Measurements from ENCODE around the gene TMTC2. TPM values are rescaled to one million over a fixed set of nuclear protein-coding genes. Genes with fewer than 3 reads are reported as not detected.

Gene TMTC2
- total RNA-seq, 4 donors from 2014 or later, result 18.8 to 30.7 (median 21.0) TPM

GRCh38 chr12:82749015-82749414 lies 62.3 kb downstream of the TMTC2 start:
- no peak overlapping the region for H3K27ac ChIP-seq
- H3K27me3 ChIP-seq, result no peaks in the 10 kb centered on the region
- H3K4me3 ChIP-seq (replicated peaks in 1 of 3), result no peak overlapping the region
- no peaks in the 10 kb centered on the region for H3K36me3 ChIP-seq
- peaks cover 19 to 21% of the 10 kb centered on the region in 2 donors for H3K4me1 ChIP-seq
- 74 to 76% methylated on average over 4 of the region's 4 CpGs for WGBS, 2 donors
- TF ChIP-seq POLR2A (IDR thresholded peaks at IDR 0.05), result no peak
- no peak for TF ChIP-seq CTCF (IDR thresholded peaks at IDR 0.05)
- DNase-seq, result no peak
- no peaks in the 10 kb centered on the region for H3K9me3 ChIP-seq
- intact Hi-C loops (cut with DNase I), result no loop called here

- Histone ChIP-seq H3K27ac (no peak overlapping the region), H3K27me3 (no peaks in the 10 kb centered on the region), H3K9me3 (no peaks in the 10 kb centered on the region), H3K4me1 (peaks cover 14 to 35% of the 10 kb centered on the region in 2 donors), H3K36me3 (no peaks in the 10 kb centered on the region), H3K4me3 (replicated peaks in 1 of 3) (no peak overlapping the region)
- DNase-seq, result no peak
- intact Hi-C loops (cut with DNase I), result no loop called here
- no peak for TF ChIP-seq POLR2A (IDR thresholded peaks at IDR 0.05)
Observed at GRCh38 chr12:82754856-82755255, 68.2 kb downstream of the TMTC2 start.

- no peak for TF ChIP-seq CTCF (IDR thresholded peaks at IDR 0.05)
- no peak for TF ChIP-seq POLR2A (IDR thresholded peaks at IDR 0.05)
- H3K9me3 ChIP-seq, result no peaks in the 10 kb centered on the region
- no peak overlapping the region for H3K27ac ChIP-seq
- WGBS, 2 donors, result 83 to 95% methylated on average over 2 of the region's 2 CpGs
- intact Hi-C loops (cut with DNase I), result no loop called here
- H3K4me1 ChIP-seq, result peaks cover 14 to 35% of the 10 kb centered on the region in 2 donors
- no peaks in the 10 kb centered on the region for H3K36me3 ChIP-seq
- H3K27me3 ChIP-seq, result no peaks in the 10 kb centered on the region
- DNase-seq, result no peak
- no peak overlapping the region for H3K4me3 ChIP-seq (replicated peaks in 1 of 3)
Observed at GRCh38 chr12:82756303-82756702, 69.6 kb downstream of the TMTC2 start.

- Histone ChIP-seq H3K4me3 (replicated peaks in 1 of 3) (no peak overlapping the region), H3K36me3 (no peaks in the 10 kb centered on the region), H3K27me3 (no peaks in the 10 kb centered on the region), H3K27ac (no peak overlapping the region), H3K4me1 (peaks cover 14 to 35% of the 10 kb centered on the region in 2 donors), H3K9me3 (no peaks in the 10 kb centered on the region)
- WGBS, 2 donors, result 17 to 22% methylated on average over 1 of the region's 1 CpG
- intact Hi-C loops (cut with DNase I), result no loop called here
- TF ChIP-seq POLR2A (IDR thresholded peaks at IDR 0.05) (no peak), CTCF (IDR thresholded peaks at IDR 0.05) (no peak)
- DNase-seq, result no peak
Observed at GRCh38 chr12:82757059-82757458, 70.4 kb downstream of the TMTC2 start.

- Histone ChIP-seq H3K36me3 (no peaks in the 10 kb centered on the region), H3K4me3 (replicated peaks in 1 of 3) (no peak overlapping the region), H3K27me3 (no peaks in the 10 kb centered on the region), H3K9me3 (no peaks in the 10 kb centered on the region), H3K4me1 (peaks cover 14 to 35% of the 10 kb centered on the region in 2 donors), H3K27ac (no peak overlapping the region)
- TF ChIP-seq POLR2A (IDR thresholded peaks at IDR 0.05) (no peak), CTCF (IDR thresholded peaks at IDR 0.05) (no peak)
- WGBS, 2 donors, result 67 to 69% methylated on average over 1 of the region's 1 CpG
- DNase-seq, result no peak
- intact Hi-C loops (cut with DNase I), result no loop called here
Observed at GRCh38 chr12:82757656-82758055, 71.0 kb downstream of the TMTC2 start.
